Smooth muscle cell (in vitro differentiated cells): ENCODE results near the gene CDK14. TPM values are rescaled to one million over a fixed set of nuclear protein-coding genes. Genes with fewer than 3 reads are reported as not detected.

Source experiments
- DNase-seq: peaks from one replicate; lab custom pipeline; 2025; ENCODE audit not compliant: unreplicated experiment; lab: John Stamatoyannopoulos, UW
- H2AFZ ChIP-seq: fragments of 200-600 bp; sonication (generic); 2 replicates; pipeline ENCODE4 v1.6.0; 2016; ENCODE audit warnings: antibody characterized with exemption, low read depth, mild to moderate bottlenecking
- H3F3A ChIP-seq: fragments of 200-600 bp; sonication (generic); 2 replicates; pipeline ENCODE4 v1.6.0; 2017; ENCODE audit warnings: antibody characterized with exemption, low read depth
- H3K27ac ChIP-seq: fragments of 200-600 bp; sonication (generic); 2 replicates; pipeline ENCODE4 v1.5.1; 2016; ENCODE audit warnings: low read depth, mild to moderate bottlenecking
- H3K27me3 ChIP-seq: fragments of 200-600 bp; sonication (generic); 2 replicates; pipeline ENCODE4 v1.6.1; 2016; ENCODE audit warnings: low read depth, mild to moderate bottlenecking
- H3K36me3 ChIP-seq: fragments of 200-600 bp; sonication (generic); 2 replicates; pipeline ENCODE4 v1.5.1; 2016; ENCODE audit warnings: low read depth
- H3K4me1 ChIP-seq: fragments of 200-600 bp; sonication (generic); 2 replicates; pipeline ENCODE4 v1.5.1; 2016; ENCODE audit warnings: low read depth
- H3K4me2 ChIP-seq: fragments of 200-600 bp; sonication (generic); 2 replicates; pipeline ENCODE4 v1.6.0; 2016; ENCODE audit warnings: mild to moderate bottlenecking
- H3K4me3 ChIP-seq: fragments of 200-600 bp; sonication (generic); 2 replicates; pipeline ENCODE4 v1.5.1; 2016; ENCODE audit warnings: mild to moderate bottlenecking
- H3K79me2 ChIP-seq: fragments of 200-600 bp; sonication (generic); 2 replicates; pipeline ENCODE4 v1.6.0; 2016; ENCODE audit warnings: low read depth, mild to moderate bottlenecking
- H3K9ac ChIP-seq: fragments of 200-600 bp; sonication (generic); 2 replicates; pipeline ENCODE4 v1.6.0; 2016; ENCODE audit warnings: low read depth
- H3K9me3 ChIP-seq: fragments of 200-600 bp; sonication (generic); replicated peaks from 2 replicates; pipeline ENCODE4 v1.5.1; 2016; ENCODE audit warnings: low read depth
- H4K20me1 ChIP-seq: fragments of 200-600 bp; sonication (generic); 2 replicates; pipeline ENCODE4 v1.6.0; 2016; ENCODE audit warnings: low read depth
- CTCF ChIP-seq: fragments of 200-600 bp; sonication (generic); IDR thresholded peaks from 2 replicates; pipeline ENCODE4 v1.5.1; 2017; ENCODE audit warnings: borderline replicate concordance, mild to moderate bottlenecking, antibody characterized with exemption; ENCODE audit not compliant: insufficient read depth, poor library complexity, severe bottlenecking
- WGBS: methylation state at CpG from one replicate; pipeline ENCODE4 v1.1.7; 2016; ENCODE audit warnings: low lambda C conversion rate; 5-methylcytosine and 5-hydroxymethylcytosine counted together
- polyA plus RNA-seq: library from polyadenylated mRNA; unstranded; fragments of >200 nt; fragmentation: Nextera tagmentation; extraction: Ambion mirVana; gene quantifications from 2 replicates; pipeline ENCODE4 v1.2.1, GENCODE V29; 2016
- total RNA-seq: library from RNA; depleted of rRNA; stranded (reverse); fragments of >200 nt; gene quantifications from 2 replicates; pipeline ENCODE4 v1.2.3, GENCODE V29; 2014

Gene CDK14
- total and polyA plus RNA-seq, 2 experiments from 2014 or later: 4.1 to 5.3 TPM

GRCh38 chr7:90948085-90948484, 352.0 kb downstream of the CDK14 start:
- H3K4me2 ChIP-seq: no peak overlapping the region
- H3K9ac ChIP-seq: no peak overlapping the region
- no peak overlapping the region for H3K4me3 ChIP-seq
- no peak overlapping the region for H2AFZ ChIP-seq
- no peaks in the 10 kb centered on the region for H3K27me3 ChIP-seq
- H4K20me1 ChIP-seq: no peaks in the 10 kb centered on the region
- H3K79me2 ChIP-seq: no peaks in the 10 kb centered on the region
- H3F3A ChIP-seq: no peaks in the 10 kb centered on the region
- H3K27ac ChIP-seq: no peak overlapping the region
- no peaks in the 10 kb centered on the region for H3K9me3 ChIP-seq
- no peaks in the 10 kb centered on the region for H3K36me3 ChIP-seq
- DNase-seq: no peak
- no peak for TF ChIP-seq CTCF
- peaks cover 22% of the 10 kb centered on the region for H3K4me1 ChIP-seq

GRCh38 chr7:90951229-90951628, 355.1 kb downstream of the CDK14 start:
- H3K9me3 ChIP-seq: no peaks in the 10 kb centered on the region
- H3K27me3 ChIP-seq: no peaks in the 10 kb centered on the region
- WGBS: 100% methylated on average over 1 of the region's 1 CpG
- no peak overlapping the region for H3K4me3 ChIP-seq
- no peaks in the 10 kb centered on the region for H3K36me3 ChIP-seq
- DNase-seq: no peak
- no peaks in the 10 kb centered on the region for H3K79me2 ChIP-seq
- H4K20me1 ChIP-seq: no peaks in the 10 kb centered on the region
- H2AFZ ChIP-seq: no peak overlapping the region
- no peak overlapping the region for H3K27ac ChIP-seq
- no peak for TF ChIP-seq CTCF
- no peak overlapping the region for H3K4me2 ChIP-seq
- H3K4me1 ChIP-seq: peaks cover 27% of the 10 kb centered on the region
- no peak overlapping the region for H3K9ac ChIP-seq
- no peaks in the 10 kb centered on the region for H3F3A ChIP-seq

GRCh38 chr7:90951986-90952954, 356.1 kb downstream of the CDK14 start:
- H3K79me2 ChIP-seq: no peaks in the 10 kb centered on the region
- H3K4me2 ChIP-seq: no peak overlapping the region
- H4K20me1 ChIP-seq: no peaks in the 10 kb centered on the region
- H3K9ac ChIP-seq: no peak overlapping the region
- H3K27me3 ChIP-seq: no peaks in the 10 kb centered on the region
- H3F3A ChIP-seq: no peaks in the 10 kb centered on the region
- H3K36me3 ChIP-seq: no peaks in the 10 kb centered on the region
- WGBS: 78% methylated on average over 7 of the region's 7 CpGs
- H2AFZ ChIP-seq: no peak overlapping the region
- peaks cover 27% of the 10 kb centered on the region for H3K4me1 ChIP-seq
- no peaks in the 10 kb centered on the region for H3K9me3 ChIP-seq
- TF ChIP-seq CTCF: no peak
- H3K27ac ChIP-seq: no peak overlapping the region
- no peak overlapping the region for H3K4me3 ChIP-seq
- no peak for DNase-seq
